ENCODE data around the gene ILKAP. TPM values are rescaled to one million over a fixed set of nuclear protein-coding genes. Genes with fewer than 3 reads are reported as not detected.

ILKAP gene
- total RNA-seq, 1 donor from 2014 or later = 34.1 TPM

- H3K4me3 Mint-ChIP-seq (ENCODE audit: unreplicated experiment) = peak overlapping the region; percentile 44
- H3K27me3 Mint-ChIP-seq (ENCODE audit: unreplicated experiment) = no peaks in the 10 kb centered on the region
- H3K36me3 Mint-ChIP-seq (ENCODE audit: unreplicated experiment) = no peaks in the 10 kb centered on the region
- no peaks in the 10 kb centered on the region for H3K9me3 Mint-ChIP-seq (ENCODE audit: unreplicated experiment)
- TF ChIP-seq, protein P1, sequence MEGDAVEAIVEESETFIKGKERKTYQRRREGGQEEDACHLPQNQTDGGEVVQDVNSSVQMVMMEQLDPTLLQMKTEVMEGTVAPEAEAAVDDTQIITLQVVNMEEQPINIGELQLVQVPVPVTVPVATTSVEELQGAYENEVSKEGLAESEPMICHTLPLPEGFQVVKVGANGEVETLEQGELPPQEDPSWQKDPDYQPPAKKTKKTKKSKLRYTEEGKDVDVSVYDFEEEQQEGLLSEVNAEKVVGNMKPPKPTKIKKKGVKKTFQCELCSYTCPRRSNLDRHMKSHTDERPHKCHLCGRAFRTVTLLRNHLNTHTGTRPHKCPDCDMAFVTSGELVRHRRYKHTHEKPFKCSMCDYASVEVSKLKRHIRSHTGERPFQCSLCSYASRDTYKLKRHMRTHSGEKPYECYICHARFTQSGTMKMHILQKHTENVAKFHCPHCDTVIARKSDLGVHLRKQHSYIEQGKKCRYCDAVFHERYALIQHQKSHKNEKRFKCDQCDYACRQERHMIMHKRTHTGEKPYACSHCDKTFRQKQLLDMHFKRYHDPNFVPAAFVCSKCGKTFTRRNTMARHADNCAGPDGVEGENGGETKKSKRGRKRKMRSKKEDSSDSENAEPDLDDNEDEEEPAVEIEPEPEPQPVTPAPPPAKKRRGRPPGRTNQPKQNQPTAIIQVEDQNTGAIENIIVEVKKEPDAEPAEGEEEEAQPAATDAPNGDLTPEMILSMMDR (IDR thresholded peaks at IDR 0.05) = no peak
- peaks cover 15% of the 10 kb centered on the region for H3K4me1 Mint-ChIP-seq (ENCODE audit: unreplicated experiment)
- H3K27ac Mint-ChIP-seq (ENCODE audit: unreplicated experiment) = no peak overlapping the region
- DNase-seq (ENCODE audit: extremely low spot score, unreplicated experiment) = no peak
Observed at GRCh38 chr2:238235856-238236255, 32.4 kb upstream of the ILKAP start.

DNA sequence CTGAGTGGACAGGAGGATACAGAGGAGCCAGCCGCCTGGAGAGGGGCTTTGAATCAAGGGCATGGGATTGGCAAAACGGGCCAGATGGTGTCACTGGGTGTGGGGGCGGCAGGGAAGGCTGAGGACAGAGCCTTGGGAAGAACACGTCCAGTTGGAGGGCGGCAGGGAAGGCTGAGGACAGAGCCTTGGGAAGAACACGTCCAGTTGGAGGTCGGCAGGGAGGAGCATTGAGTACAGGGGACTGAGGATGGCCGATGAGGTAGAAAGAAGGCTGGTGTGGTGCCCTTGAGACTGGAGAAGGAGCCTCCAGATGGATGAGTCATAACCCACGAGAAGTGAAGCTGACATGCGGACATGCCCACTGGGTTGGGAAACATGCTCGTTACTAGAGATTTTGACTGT is 31.8 kb upstream of the ILKAP start:
- Mint-ChIP-seq H3K4me3 (ENCODE audit: unreplicated experiment) (peak overlapping the region; percentile 44), H3K27ac (ENCODE audit: unreplicated experiment) (no peak overlapping the region), H3K4me1 (ENCODE audit: unreplicated experiment) (peaks cover 19% of the 10 kb centered on the region), H3K36me3 (ENCODE audit: unreplicated experiment) (no peaks in the 10 kb centered on the region), H3K9me3 (ENCODE audit: unreplicated experiment) (no peaks in the 10 kb centered on the region), H3K27me3 (ENCODE audit: unreplicated experiment) (no peaks in the 10 kb centered on the region)
- no peak for DNase-seq (ENCODE audit: extremely low spot score, unreplicated experiment)
- TF ChIP-seq, protein P1 (IDR thresholded peaks at IDR 0.05) = no peak

GRCh38 chr2:238233625-238234024 is 30.1 kb upstream of the ILKAP start:
- no peak for DNase-seq (ENCODE audit: extremely low spot score, unreplicated experiment)
- Mint-ChIP-seq H3K36me3 (ENCODE audit: unreplicated experiment) (no peaks in the 10 kb centered on the region), H3K9me3 (ENCODE audit: unreplicated experiment) (no peaks in the 10 kb centered on the region), H3K4me1 (ENCODE audit: unreplicated experiment) (peaks cover 17% of the 10 kb centered on the region), H3K4me3 (ENCODE audit: unreplicated experiment) (peak overlapping the region; percentile 71), H3K27me3 (ENCODE audit: unreplicated experiment) (no peaks in the 10 kb centered on the region), H3K27ac (ENCODE audit: unreplicated experiment) (no peak overlapping the region)
- TF ChIP-seq, protein P1 (IDR thresholded peaks at IDR 0.05) = no peak

DNA sequence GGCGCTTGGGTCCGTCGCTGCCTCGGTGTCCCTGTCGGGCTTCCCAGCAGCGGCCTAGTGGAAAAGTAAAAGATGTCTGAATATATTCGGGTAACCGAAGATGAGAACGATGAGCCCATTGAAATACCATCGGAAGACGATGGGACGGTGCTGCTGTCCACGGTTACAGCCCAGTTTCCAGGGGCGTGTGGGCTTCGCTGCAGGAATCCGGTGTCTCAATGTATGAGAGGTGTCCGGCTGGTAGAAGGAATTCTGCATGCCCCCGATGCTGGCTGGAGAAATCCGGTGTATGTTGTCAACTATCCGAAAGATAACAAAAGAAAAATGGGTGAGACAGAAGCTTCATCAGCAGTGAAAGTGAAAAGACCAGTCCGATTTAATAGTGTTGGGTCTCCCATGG is 28.3 kb upstream of the ILKAP start:
- no peak for DNase-seq (ENCODE audit: extremely low spot score, unreplicated experiment)
- H3K4me3 Mint-ChIP-seq (ENCODE audit: unreplicated experiment) = peak overlapping the region; percentile 83
- H3K4me1 Mint-ChIP-seq (ENCODE audit: unreplicated experiment) = peaks cover 17% of the 10 kb centered on the region
- TF ChIP-seq, protein P1 (IDR thresholded peaks at IDR 0.05) = no peak
- H3K27me3 Mint-ChIP-seq (ENCODE audit: unreplicated experiment) = no peaks in the 10 kb centered on the region
- no peaks in the 10 kb centered on the region for H3K9me3 Mint-ChIP-seq (ENCODE audit: unreplicated experiment)
- H3K36me3 Mint-ChIP-seq (ENCODE audit: unreplicated experiment) = peaks cover 3% of the 10 kb centered on the region
- H3K27ac Mint-ChIP-seq (ENCODE audit: unreplicated experiment) = no peak overlapping the region

GRCh38 chr2:238231251-238231793 is 27.8 kb upstream of the ILKAP start:
- Mint-ChIP-seq H3K9me3 (ENCODE audit: unreplicated experiment) (no peaks in the 10 kb centered on the region), H3K27me3 (ENCODE audit: unreplicated experiment) (no peaks in the 10 kb centered on the region), H3K27ac (ENCODE audit: unreplicated experiment) (peak overlapping the region; percentile 19), H3K4me1 (ENCODE audit: unreplicated experiment) (peaks cover 17% of the 10 kb centered on the region), H3K4me3 (ENCODE audit: unreplicated experiment) (peak overlapping the region; percentile 83), H3K36me3 (ENCODE audit: unreplicated experiment) (peaks cover 5% of the 10 kb centered on the region)
- TF ChIP-seq, protein P1 (IDR thresholded peaks at IDR 0.05) = no peak
- no peak for DNase-seq (ENCODE audit: extremely low spot score, unreplicated experiment)
